ENCODE measurements around the gene ERBB4.

DNA sequence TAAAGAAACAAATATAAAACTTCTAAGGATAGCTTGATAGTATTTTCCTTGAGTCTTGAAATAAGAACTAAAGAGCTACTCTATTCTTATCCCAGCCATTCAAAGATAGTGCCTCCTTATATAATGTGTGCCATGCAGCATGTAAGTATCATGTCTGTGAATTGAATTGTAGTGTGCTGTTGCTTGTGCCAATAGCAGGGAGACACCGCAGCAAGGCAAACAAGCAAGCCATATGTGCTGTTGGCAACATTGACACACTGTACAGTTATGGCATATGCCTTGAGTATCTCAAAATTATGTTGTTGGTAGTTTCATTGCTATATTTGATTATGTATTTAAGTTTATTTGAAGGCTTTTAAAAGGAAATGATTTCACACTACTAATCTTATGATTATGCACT is 58.2 kb downstream of the ERBB4 start:
- TF ChIP-seq, protein P1, sequence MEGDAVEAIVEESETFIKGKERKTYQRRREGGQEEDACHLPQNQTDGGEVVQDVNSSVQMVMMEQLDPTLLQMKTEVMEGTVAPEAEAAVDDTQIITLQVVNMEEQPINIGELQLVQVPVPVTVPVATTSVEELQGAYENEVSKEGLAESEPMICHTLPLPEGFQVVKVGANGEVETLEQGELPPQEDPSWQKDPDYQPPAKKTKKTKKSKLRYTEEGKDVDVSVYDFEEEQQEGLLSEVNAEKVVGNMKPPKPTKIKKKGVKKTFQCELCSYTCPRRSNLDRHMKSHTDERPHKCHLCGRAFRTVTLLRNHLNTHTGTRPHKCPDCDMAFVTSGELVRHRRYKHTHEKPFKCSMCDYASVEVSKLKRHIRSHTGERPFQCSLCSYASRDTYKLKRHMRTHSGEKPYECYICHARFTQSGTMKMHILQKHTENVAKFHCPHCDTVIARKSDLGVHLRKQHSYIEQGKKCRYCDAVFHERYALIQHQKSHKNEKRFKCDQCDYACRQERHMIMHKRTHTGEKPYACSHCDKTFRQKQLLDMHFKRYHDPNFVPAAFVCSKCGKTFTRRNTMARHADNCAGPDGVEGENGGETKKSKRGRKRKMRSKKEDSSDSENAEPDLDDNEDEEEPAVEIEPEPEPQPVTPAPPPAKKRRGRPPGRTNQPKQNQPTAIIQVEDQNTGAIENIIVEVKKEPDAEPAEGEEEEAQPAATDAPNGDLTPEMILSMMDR (IDR thresholded peaks at IDR 0.05) = no peak
- TF ChIP-seq POLR2A (IDR thresholded peaks at IDR 0.05) = no peak

All from lower leg skin (tissue), 3 donors.